SK-N-SH treated with all-trans-retinoic acid at 6 μM for 48 hours (cell line): ENCODE results near the gene CPOX.

Source experiments
- ATAC-seq: fragments of 200-7000 bp; cut with Tn5 transposase; 3 replicates; pipeline ENCODE4 v1.9.1; 2020; ENCODE audit warnings: mild to moderate bottlenecking, moderate library complexity
- BACH2 ChIP-seq: fragments of 250-450 bp; sonication (Bioruptor Pico); IDR thresholded peaks from 2 replicates; pipeline ENCODE4 v1.9.0; 2021; ENCODE audit warnings: mild to moderate bottlenecking, borderline replicate concordance
- CSDC2 ChIP-seq: fragments of 250-450 bp; sonication (Bioruptor Pico); IDR thresholded peaks from 2 replicates; pipeline ENCODE4 v1.5.0; 2020; ENCODE audit warnings: mild to moderate bottlenecking, moderate library complexity
- ESRRG ChIP-seq: fragments of 250-450 bp; sonication (Bioruptor Pico); IDR thresholded peaks from 2 replicates; pipeline ENCODE4 v1.6.1; 2021; ENCODE audit warnings: mild to moderate bottlenecking
- GLIS3 ChIP-seq: fragments of 250-450 bp; sonication (Bioruptor Pico); IDR thresholded peaks from 2 replicates; pipeline ENCODE4 v1.5.0; 2020; ENCODE audit warnings: mild to moderate bottlenecking, moderate library complexity
- ISL1 ChIP-seq: fragments of 250-450 bp; sonication (Bioruptor Pico); IDR thresholded peaks from 2 replicates; pipeline ENCODE4 v2.1.2; 2022; ENCODE audit warnings: mild to moderate bottlenecking, moderate library complexity
- PPARA ChIP-seq: fragments of 250-450 bp; sonication (Bioruptor Pico); IDR thresholded peaks from 2 replicates; pipeline ENCODE4 v1.5.0; 2020; ENCODE audit warnings: mild to moderate bottlenecking, borderline replicate concordance
- RARB ChIP-seq: fragments of 250-450 bp; sonication (Bioruptor Pico); IDR thresholded peaks from 2 replicates; pipeline ENCODE4 v1.8.0; 2021; ENCODE audit warnings: mild to moderate bottlenecking, moderate library complexity
- SNAI2 ChIP-seq: fragments of 250-450 bp; sonication (Bioruptor Pico); IDR thresholded peaks from 2 replicates; pipeline ENCODE4 v1.5.0; 2020; ENCODE audit warnings: mild to moderate bottlenecking, moderate library complexity
- TCF4 ChIP-seq: fragments of 250-450 bp; sonication (Bioruptor Pico); IDR thresholded peaks from 2 replicates; pipeline ENCODE4 v1.8.0; 2021; ENCODE audit warnings: mild to moderate bottlenecking, moderate library complexity, borderline replicate concordance
- TOX ChIP-seq: fragments of 250-450 bp; sonication (Bioruptor Pico); IDR thresholded peaks from 2 replicates; pipeline ENCODE4 v1.8.0; 2021; ENCODE audit warnings: mild to moderate bottlenecking, moderate library complexity, borderline replicate concordance
- ZC3H10 ChIP-seq: fragments of 250-450 bp; sonication (Bioruptor Pico); IDR thresholded peaks from 2 replicates; pipeline ENCODE4 v1.5.1; 2021; ENCODE audit warnings: mild to moderate bottlenecking, moderate library complexity
- ZFP3 ChIP-seq: fragments of 250-450 bp; sonication (Bioruptor Pico); IDR thresholded peaks from 2 replicates; pipeline ENCODE4 v1.5.0; 2020; ENCODE audit warnings: mild to moderate bottlenecking, moderate library complexity
- ZFP30 ChIP-seq: fragments of 450-650 bp; formaldehyde crosslinking; IDR thresholded peaks from 2 replicates; pipeline ENCODE4 v1.5.0; 2022; ENCODE audit warnings: mild to moderate bottlenecking, moderate library complexity
- ZNF565 ChIP-seq: fragments of 450-650 bp; formaldehyde crosslinking; conservative IDR thresholded peaks from 2 replicates; pipeline ENCODE4 v1.5.0; 2020; ENCODE audit warnings: low read depth, mild to moderate bottlenecking, moderate library complexity
- ZNF70 ChIP-seq: fragments of 450-650 bp; formaldehyde crosslinking; IDR thresholded peaks from 2 replicates; pipeline ENCODE4 v1.5.0; 2020; ENCODE audit warnings: mild to moderate bottlenecking, moderate library complexity
- ZNF8 ChIP-seq: fragments of 450-650 bp; formaldehyde crosslinking; IDR thresholded peaks from 2 replicates; pipeline ENCODE4 v1.5.0; 2020; ENCODE audit warnings: mild to moderate bottlenecking, moderate library complexity
- TF ChIP-seq, protein P1 (sequence below): fragments of 250-450 bp; sonication (Bioruptor Pico); IDR thresholded peaks from 2 replicates; pipeline ENCODE4 v1.5.0; 2020; ENCODE audit warnings: mild to moderate bottlenecking, moderate library complexity
- TF ChIP-seq, protein P2 (sequence below): fragments of 250-450 bp; sonication (Bioruptor Pico); IDR thresholded peaks from 2 replicates; pipeline ENCODE4 v1.5.1; 2020; ENCODE audit warnings: low read depth, mild to moderate bottlenecking, moderate library complexity
- TF ChIP-seq, protein P3 (sequence below): fragments of 250-450 bp; sonication (Bioruptor Pico); IDR thresholded peaks from 2 replicates; pipeline ENCODE4 v1.8.0; 2021; ENCODE audit warnings: low read depth, mild to moderate bottlenecking, moderate library complexity, borderline replicate concordance
- TF ChIP-seq, protein P4 (sequence below): fragments of 250-450 bp; sonication (Bioruptor Pico); IDR thresholded peaks from 2 replicates; pipeline ENCODE4 v1.8.0; 2020; ENCODE audit warnings: mild to moderate bottlenecking, moderate library complexity, borderline replicate concordance

The CPOX gene

GRCh38 chr3:98565843-98566242 lies 27.6 kb downstream of the CPOX start (continued):
- TF ChIP-seq, protein P1, sequence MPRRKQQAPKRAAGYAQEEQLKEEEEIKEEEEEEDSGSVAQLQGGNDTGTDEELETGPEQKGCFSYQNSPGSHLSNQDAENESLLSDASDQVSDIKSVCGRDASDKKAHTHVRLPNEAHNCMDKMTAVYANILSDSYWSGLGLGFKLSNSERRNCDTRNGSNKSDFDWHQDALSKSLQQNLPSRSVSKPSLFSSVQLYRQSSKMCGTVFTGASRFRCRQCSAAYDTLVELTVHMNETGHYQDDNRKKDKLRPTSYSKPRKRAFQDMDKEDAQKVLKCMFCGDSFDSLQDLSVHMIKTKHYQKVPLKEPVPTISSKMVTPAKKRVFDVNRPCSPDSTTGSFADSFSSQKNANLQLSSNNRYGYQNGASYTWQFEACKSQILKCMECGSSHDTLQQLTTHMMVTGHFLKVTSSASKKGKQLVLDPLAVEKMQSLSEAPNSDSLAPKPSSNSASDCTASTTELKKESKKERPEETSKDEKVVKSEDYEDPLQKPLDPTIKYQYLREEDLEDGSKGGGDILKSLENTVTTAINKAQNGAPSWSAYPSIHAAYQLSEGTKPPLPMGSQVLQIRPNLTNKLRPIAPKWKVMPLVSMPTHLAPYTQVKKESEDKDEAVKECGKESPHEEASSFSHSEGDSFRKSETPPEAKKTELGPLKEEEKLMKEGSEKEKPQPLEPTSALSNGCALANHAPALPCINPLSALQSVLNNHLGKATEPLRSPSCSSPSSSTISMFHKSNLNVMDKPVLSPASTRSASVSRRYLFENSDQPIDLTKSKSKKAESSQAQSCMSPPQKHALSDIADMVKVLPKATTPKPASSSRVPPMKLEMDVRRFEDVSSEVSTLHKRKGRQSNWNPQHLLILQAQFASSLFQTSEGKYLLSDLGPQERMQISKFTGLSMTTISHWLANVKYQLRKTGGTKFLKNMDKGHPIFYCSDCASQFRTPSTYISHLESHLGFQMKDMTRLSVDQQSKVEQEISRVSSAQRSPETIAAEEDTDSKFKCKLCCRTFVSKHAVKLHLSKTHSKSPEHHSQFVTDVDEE (CRISPR knock-in tag), result no peak
- TF ChIP-seq PPARA (CRISPR knock-in tag) (no peak), ISL1 (no peak), TOX (CRISPR knock-in tag) (no peak), CSDC2 (CRISPR knock-in tag) (no peak)
- TF ChIP-seq, all 23 proteins: peak for 0

DNA sequence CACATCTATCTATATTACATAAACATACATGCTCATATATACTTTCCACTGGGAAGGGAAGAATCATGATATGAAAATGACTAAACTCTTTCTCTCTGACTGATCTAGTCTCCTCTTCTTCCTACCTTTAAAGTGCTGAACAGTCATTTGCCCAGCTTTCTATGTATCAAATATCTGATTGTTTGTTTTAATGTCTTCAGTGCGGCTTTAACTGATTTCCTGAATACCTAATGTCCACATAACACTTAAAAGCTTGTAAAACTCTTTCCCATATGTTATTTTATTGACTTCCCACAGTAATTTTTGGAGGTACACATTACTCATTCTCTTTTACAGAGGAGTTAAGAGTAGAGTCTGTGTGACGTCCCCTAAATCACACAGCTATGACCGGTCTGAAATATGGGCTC lies 28.2 kb downstream of the CPOX start:
- TF ChIP-seq ISL1 (no peak), ZC3H10 (no peak), ZFP30 (CRISPR knock-in tag) (no peak), SNAI2 (no peak), RARB (CRISPR knock-in tag) (no peak), ESRRG (CRISPR knock-in tag) (no peak)
- TF ChIP-seq, protein P2, sequence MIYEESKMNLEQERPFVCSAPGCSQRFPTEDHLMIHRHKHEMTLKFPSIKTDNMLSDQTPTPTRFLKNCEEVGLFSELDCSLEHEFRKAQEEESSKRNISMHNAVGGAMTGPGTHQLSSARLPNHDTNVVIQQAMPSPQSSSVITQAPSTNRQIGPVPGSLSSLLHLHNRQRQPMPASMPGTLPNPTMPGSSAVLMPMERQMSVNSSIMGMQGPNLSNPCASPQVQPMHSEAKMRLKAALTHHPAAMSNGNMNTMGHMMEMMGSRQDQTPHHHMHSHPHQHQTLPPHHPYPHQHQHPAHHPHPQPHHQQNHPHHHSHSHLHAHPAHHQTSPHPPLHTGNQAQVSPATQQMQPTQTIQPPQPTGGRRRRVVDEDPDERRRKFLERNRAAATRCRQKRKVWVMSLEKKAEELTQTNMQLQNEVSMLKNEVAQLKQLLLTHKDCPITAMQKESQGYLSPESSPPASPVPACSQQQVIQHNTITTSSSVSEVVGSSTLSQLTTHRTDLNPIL (CRISPR knock-in tag), result no peak
- TF ChIP-seq, protein P3, sequence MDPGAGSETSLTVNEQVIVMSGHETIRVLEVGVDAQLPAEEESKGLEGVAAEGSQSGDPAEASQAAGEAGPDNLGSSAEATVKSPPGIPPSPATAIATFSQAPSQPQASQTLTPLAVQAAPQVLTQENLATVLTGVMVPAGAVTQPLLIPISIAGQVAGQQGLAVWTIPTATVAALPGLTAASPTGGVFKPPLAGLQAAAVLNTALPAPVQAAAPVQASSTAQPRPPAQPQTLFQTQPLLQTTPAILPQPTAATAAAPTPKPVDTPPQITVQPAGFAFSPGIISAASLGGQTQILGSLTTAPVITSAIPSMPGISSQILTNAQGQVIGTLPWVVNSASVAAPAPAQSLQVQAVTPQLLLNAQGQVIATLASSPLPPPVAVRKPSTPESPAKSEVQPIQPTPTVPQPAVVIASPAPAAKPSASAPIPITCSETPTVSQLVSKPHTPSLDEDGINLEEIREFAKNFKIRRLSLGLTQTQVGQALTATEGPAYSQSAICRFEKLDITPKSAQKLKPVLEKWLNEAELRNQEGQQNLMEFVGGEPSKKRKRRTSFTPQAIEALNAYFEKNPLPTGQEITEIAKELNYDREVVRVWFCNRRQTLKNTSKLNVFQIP, result no peak
- TF ChIP-seq, all 23 proteins: peak for 0
- ATAC-seq, result no peak

DNA sequence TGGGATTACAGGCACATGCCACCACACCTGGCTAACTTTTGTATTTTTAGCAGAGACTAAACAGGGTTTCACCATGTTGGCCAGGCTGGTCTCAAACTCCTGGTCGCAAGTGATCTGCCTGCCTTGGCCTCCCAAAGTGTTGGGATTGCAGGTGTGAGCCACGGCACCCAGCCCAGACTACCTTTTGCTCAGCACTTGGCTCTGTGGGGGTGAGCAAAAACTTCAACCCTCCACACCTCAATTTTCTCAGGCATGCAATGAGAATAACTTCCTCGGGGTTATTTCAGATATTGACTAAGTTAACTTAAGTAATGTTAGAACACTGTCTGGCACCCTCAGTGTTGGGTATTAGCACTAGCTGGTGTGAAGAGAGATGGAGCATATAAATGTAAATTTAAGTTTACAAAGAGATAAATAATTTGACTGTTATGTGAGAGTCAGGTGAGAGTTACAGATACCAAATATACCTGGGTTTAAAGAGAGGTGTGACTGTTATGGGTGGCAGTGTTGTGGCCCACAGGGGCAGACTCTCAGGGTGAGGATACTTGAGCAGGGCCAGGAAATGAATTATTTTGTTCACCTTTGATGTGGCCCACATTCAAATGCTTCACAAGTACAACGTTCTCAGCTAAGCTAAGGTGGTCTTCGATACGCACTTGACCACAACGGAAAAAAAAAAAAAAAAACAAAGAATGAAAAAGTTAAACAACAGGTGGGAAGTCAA lies 29.0 kb downstream of the CPOX start:
- ATAC-seq, result no peak

More for the DNA sequence above, 29.0 kb downstream of the CPOX start:
- TF ChIP-seq, protein P2 (CRISPR knock-in tag), result no peak
- TF ChIP-seq CSDC2 (CRISPR knock-in tag) (no peak), ISL1 (no peak), ZNF70 (CRISPR knock-in tag) (no peak), SNAI2 (no peak), ESRRG (CRISPR knock-in tag) (no peak), ZNF8 (CRISPR knock-in tag) (no peak), ZNF565 (no peak), GLIS3 (CRISPR knock-in tag) (no peak), PPARA (CRISPR knock-in tag) (no peak), BACH2 (CRISPR knock-in tag) (no peak), ZC3H10 (no peak), ZFP3 (CRISPR knock-in tag) (no peak), TCF4 (CRISPR knock-in tag) (no peak), TOX (CRISPR knock-in tag) (no peak)
- TF ChIP-seq, protein P1 (CRISPR knock-in tag), result no peak
- TF ChIP-seq, protein P3, result no peak
- TF ChIP-seq, protein P4, sequence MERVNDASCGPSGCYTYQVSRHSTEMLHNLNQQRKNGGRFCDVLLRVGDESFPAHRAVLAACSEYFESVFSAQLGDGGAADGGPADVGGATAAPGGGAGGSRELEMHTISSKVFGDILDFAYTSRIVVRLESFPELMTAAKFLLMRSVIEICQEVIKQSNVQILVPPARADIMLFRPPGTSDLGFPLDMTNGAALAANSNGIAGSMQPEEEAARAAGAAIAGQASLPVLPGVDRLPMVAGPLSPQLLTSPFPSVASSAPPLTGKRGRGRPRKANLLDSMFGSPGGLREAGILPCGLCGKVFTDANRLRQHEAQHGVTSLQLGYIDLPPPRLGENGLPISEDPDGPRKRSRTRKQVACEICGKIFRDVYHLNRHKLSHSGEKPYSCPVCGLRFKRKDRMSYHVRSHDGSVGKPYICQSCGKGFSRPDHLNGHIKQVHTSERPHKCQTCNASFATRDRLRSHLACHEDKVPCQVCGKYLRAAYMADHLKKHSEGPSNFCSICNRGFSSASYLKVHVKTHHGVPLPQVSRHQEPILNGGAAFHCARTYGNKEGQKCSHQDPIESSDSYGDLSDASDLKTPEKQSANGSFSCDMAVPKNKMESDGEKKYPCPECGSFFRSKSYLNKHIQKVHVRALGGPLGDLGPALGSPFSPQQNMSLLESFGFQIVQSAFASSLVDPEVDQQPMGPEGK, result no peak
- TF ChIP-seq, all 23 proteins: peak for 0
